ENCODE data around the gene ELMOD3. TPM values are rescaled to one million over a fixed set of nuclear protein-coding genes. Genes with fewer than 3 reads are reported as not detected.

Gene ELMOD3
- total RNA-seq, 4 donors from 2014 or later: 24.4 to 41.8 (median 30.0) TPM

- whole genome bisulfite sequencing: 82% methylated on average over 3 of the region's 3 CpGs
Observed at GRCh38 chr2:85425588-85425987, 71.0 kb downstream of the ELMOD3 start.

DNA sequence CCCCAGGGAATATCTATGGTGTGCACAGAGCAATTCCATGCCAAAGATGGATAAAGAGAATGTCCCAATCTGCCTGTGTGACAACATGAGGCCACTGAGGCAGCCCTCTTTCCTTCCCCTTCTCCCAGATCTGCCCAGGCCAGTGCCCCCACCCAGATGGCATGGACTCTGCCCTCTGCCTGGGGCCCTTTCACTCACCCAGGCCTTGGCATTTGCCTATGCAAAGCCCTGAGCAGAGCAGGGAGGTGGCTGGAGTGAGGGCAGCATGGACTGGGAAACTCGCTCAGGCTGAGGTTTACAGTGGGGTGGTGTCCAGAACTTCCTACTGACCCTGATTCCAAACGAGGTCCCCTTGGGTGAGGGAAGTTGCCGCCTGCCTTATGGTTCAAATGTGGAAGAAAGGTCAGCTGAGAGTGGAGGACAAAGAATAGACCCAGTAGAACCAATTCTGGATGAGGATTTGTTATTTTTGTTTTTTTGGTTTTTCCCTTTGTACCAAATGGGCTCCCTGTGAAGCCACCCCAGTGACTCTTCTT lies 72.8 kb downstream of the ELMOD3 start:
- no peak overlapping the region for H3K27ac ChIP-seq
- no peaks in the 10 kb centered on the region for H3K36me3 ChIP-seq
- no peak for TF ChIP-seq POLR2AphosphoS5 (IDR thresholded peaks at IDR 0.05)
- TF ChIP-seq POLR2A (IDR thresholded peaks at IDR 0.05): no peak
- TF ChIP-seq EP300 (IDR thresholded peaks at IDR 0.05): no peak
- TF ChIP-seq CTCF (IDR thresholded peaks at IDR 0.05): no peak
- no peaks in the 10 kb centered on the region for H3K4me1 ChIP-seq
- WGBS: 76% methylated on average over 3 of the region's 3 CpGs
- H3K27me3 ChIP-seq: no peaks in the 10 kb centered on the region
- H3K4me3 ChIP-seq: no peak overlapping the region
- no peaks in the 10 kb centered on the region for H3K9me3 ChIP-seq
- no peak for DNase-seq (ENCODE audit: low spot score in 2 of 2)

More at GRCh38 chr2:85425588-85425987, 71.0 kb downstream of the ELMOD3 start:
- Histone ChIP-seq H3K9me3 (no peaks in the 10 kb centered on the region), H3K4me3 (no peak overlapping the region), H3K27ac (no peak overlapping the region), H3K27me3 (no peaks in the 10 kb centered on the region), H3K4me1 (peaks cover 10% of the 10 kb centered on the region), H3K36me3 (no peaks in the 10 kb centered on the region)
- TF ChIP-seq CTCF (IDR thresholded peaks at IDR 0.05): no peak
- no peak for TF ChIP-seq EP300 (IDR thresholded peaks at IDR 0.05)
- no peak for TF ChIP-seq POLR2A (IDR thresholded peaks at IDR 0.05)
- no peak for TF ChIP-seq POLR2AphosphoS5 (IDR thresholded peaks at IDR 0.05)
- no peak for DNase-seq (ENCODE audit: low spot score in 2 of 2)

DNA sequence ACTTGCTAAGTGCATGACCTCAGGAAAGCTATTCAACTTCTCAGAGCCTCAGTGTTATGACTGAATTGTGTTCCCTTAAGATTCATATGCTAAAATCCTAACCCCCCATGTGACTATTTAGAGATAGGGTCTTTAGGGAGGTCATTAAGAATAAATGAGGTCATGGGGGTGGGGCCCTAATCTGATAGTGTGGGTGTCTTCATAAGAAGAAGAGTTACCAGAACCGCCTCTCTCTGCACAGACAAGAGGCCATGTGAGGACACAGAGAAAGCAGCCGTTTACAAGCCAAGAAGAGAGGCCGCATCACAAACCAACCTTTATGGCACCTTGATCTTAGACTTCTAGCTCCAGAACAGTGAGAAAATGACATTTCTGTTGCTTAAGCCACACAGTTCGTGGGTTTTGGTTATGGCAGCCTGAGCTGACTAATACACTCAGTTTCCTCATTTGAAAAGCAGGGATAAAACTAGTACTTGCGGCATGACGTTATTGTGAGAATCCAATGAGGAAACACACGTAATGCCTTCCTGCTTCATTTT lies 73.8 kb downstream of the ELMOD3 start:
- DNase-seq (ENCODE audit: low spot score in 2 of 2): no peak
- TF ChIP-seq POLR2AphosphoS5 (IDR thresholded peaks at IDR 0.05): no peak
- no peak for TF ChIP-seq EP300 (IDR thresholded peaks at IDR 0.05)
- TF ChIP-seq POLR2A (IDR thresholded peaks at IDR 0.05): no peak
- no peak for TF ChIP-seq CTCF (IDR thresholded peaks at IDR 0.05)
- 64% methylated on average over 7 of the region's 7 CpGs for WGBS
- H3K27me3 ChIP-seq: no peaks in the 10 kb centered on the region
- H3K36me3 ChIP-seq: no peaks in the 10 kb centered on the region
- no peak overlapping the region for H3K4me3 ChIP-seq
- H3K9me3 ChIP-seq: no peaks in the 10 kb centered on the region
- no peak overlapping the region for H3K27ac ChIP-seq
- H3K4me1 ChIP-seq: peaks cover 6% of the 10 kb centered on the region

DNA sequence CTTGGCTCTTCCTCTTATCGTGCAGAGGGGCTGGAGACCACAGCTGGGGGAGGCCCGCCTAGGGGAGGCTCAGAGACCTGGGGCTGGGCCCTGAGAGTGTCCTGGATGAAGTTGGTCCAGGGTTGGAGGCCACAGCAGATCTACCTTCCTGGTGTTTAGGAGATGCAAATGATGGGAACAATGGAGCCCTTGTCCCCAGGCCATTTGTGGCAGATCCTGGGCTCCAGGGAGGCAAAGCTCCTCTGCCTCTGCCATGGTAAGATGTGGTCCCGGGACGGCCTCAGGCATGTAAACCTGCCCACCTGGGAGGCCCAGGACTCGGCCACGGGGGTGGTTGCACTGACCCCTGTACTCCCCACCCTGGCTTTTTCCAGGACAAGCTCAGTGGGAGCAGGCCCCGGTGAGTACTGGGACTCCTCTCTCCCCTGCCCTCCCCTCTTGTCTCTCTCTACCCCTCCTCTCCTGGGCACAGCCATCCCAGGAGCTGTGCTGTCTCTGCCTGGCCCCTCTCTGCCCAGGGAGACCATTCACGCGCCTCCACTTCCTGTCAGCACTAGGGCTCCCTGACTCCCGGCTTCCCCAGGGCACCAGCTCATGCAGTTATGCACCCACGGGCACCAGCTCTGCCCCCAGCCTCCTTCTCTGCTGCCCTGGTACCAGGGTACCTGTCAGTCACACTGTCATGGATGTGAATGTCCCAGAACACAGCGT lies 74.8 kb downstream of the ELMOD3 start:
- no peak overlapping the region for H3K27ac ChIP-seq
- H3K4me1 ChIP-seq: peaks cover 15% of the 10 kb centered on the region
- no peaks in the 10 kb centered on the region for H3K9me3 ChIP-seq
- WGBS: 90% methylated on average over 9 of the region's 12 CpGs
- DNase-seq (ENCODE audit: low spot score in 2 of 2): no peak
- no peaks in the 10 kb centered on the region for H3K36me3 ChIP-seq
- no peak overlapping the region for H3K4me3 ChIP-seq
- no peak for TF ChIP-seq CTCF (IDR thresholded peaks at IDR 0.05)
- TF ChIP-seq POLR2A (IDR thresholded peaks at IDR 0.05): no peak
- no peak for TF ChIP-seq EP300 (IDR thresholded peaks at IDR 0.05)
- no peak for TF ChIP-seq POLR2AphosphoS5 (IDR thresholded peaks at IDR 0.05)
- H3K27me3 ChIP-seq: no peaks in the 10 kb centered on the region

DNA sequence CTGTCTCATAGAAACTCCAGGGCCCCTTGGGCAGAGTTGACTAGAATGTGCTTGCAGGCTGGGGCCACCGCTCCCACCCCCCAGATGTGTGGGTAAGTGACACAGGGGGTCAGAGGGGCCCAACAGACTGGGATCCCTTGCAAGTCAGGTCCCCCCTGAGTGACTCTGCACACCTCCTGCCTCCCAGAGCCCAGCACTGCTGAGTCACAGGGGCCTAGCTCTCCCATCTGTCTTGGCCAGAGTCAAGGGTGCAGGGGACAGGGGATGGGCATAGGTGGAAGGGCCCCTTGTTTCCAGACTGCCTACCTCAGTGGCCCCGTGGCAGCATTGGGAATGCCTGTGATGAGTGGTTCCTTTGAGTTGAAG lies 75.3 kb downstream of the ELMOD3 start:
- Histone ChIP-seq H3K9me3 (no peaks in the 10 kb centered on the region), H3K4me3 (no peak overlapping the region), H3K27ac (no peak overlapping the region), H3K4me1 (peaks cover 21% of the 10 kb centered on the region), H3K27me3 (no peaks in the 10 kb centered on the region), H3K36me3 (no peaks in the 10 kb centered on the region)
- no peak for DNase-seq (ENCODE audit: low spot score in 2 of 2)
- WGBS: 90% methylated on average over 2 of the region's 2 CpGs
- no peak for TF ChIP-seq POLR2AphosphoS5 (IDR thresholded peaks at IDR 0.05)
- no peak for TF ChIP-seq POLR2A (IDR thresholded peaks at IDR 0.05)
- no peak for TF ChIP-seq EP300 (IDR thresholded peaks at IDR 0.05)
- no peak for TF ChIP-seq CTCF (IDR thresholded peaks at IDR 0.05)

Data from suprapubic skin (tissue), 4 donors.